HG03521 (cell line): ENCODE measurements around the gene LRIG1.

ENCODE experiments used
- ATAC-seq: cut with Tn5 transposase; IDR thresholded peaks from one replicate; pipeline ENCODE4 v1.9.1; 2021; ENCODE audit warnings: mild to moderate bottlenecking, moderate library complexity; ENCODE audit not compliant: unreplicated experiment

LRIG1 gene

GRCh38 chr3:66450390-66451022, 50.3 kb downstream of the LRIG1 start:
- no peak for ATAC-seq

GRCh38 chr3:66449411-66449974, 51.3 kb downstream of the LRIG1 start:
- ATAC-seq = no peak

DNA sequence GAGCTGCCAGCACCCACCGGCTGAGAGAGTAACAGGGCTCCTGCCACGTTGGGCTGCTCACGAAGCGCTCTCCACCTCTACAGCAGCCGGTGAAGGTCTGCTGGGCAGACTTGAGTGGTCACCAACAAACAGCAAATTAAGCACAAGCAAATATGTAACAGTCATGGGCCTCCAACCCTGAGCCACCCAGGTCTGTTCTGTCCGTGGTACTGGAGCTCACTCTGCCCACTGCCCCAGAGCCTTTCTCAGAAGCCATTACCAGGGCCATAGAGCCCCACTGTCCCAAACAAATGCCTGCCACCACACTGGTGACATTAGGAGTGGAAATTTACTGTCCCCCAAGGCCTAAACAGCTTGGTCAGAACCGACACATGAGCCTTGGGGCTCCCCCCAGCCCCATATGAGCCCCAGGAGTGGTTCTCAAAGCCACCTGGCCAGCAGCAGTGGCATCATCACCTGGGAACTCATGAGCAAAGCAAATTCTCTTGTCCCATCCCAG, 56.6 kb downstream of the LRIG1 start:
- no peak for ATAC-seq

DNA sequence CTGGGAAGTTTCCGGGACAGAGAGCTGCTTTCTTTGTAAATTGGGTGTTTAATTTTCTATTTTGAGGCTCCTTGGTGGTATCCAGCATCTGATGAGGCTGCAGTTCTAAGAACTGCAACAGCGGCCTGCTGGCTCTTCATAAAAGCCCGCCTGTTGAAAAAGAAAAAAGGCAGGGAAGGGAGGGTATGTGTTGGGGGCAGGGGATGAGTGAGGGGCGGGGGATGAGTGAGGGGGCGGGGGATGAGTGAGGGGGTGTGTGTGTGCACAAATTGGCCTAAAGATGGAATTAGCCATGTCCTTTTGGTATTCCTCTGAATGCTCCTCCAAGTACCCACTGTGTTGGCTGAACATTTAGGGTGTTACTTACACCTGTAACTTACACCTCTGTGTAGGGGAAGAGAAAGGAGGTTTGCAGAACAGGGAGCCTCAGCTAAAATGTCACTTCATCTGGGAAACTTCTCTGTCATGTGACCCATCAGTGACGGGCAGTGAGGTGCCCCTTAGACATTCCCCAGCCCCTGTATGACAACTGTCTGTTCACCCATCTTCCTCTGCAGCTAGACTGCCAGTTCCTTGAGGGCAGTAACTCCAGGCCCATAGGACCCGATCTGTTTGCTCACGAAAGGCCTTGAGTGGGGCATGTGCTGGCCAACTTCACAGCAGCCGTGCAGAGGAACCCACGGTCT, 57.6 kb downstream of the LRIG1 start:
- no peak for ATAC-seq

- no peak for ATAC-seq
Measured at GRCh38 chr3:66442254-66443117, 58.3 kb downstream of the LRIG1 start.

DNA sequence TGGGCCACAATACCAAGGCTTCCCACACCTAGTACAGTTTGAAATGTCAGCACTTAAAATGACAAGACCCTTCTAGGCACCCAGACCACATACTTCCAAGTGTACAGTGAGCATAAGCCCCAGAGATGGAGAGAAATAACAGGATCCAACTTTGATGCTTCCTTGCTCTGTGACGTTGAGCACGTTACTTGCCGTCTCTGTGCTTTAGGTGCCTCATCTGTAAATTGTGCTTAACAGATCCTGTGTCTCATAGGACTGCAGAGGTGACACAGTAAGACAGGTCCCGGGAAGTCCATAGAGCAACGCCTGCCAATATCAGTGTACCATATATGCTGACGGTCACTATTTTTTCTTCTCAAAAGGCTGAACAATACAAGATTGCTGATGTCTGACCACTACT, 59.1 kb downstream of the LRIG1 start:
- no peak for ATAC-seq

DNA sequence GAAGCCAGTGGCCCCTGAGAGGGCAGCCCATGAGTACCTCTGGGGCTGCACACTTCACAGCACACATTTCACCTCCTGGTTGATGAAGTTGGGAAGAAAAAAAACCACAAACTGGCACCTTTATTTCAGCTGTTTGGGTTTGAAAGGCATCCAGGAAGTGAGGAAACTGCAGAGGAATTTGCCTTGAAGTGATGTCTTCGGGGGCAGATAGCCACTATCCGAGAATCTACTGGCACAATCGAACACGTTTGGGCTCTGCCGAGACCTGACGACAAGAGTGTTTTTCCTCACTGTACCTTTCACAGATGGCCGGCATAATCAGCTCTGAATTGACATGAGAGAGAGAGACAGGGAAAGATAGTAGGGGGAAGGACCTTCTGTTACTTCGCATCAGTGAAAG, 59.7 kb downstream of the LRIG1 start:
- no peak for ATAC-seq

DNA sequence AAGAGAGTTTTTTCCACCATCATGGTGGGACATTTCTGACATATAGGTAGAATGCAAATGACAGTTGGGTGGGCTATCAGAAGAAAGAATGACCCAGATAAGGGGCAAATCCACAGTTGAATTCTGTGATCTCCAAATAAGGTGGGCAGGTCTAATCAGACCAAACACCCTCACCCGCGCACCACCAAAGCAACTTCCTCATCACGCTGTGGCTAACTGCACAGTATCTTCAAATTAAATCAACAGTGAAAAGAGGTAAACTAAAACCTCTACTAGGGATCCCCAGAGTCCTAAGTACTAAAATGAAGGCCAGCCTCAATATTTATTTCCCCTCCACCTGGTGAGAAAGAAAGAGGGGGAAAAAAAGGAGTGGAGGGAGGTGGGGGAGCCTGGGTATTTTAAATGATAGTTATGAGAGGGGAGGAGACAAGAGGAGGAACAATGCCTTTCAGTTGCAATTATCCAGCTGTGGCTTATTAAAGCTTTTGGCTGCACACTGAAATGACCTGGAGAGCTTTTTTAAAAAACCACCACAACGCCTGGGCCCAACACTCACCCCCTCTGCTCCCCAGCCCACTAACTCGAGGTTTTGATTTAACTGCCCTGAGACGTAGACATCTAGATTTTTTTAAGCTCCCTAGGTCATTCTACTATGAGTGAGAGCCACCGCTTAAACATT, 61.0 kb downstream of the LRIG1 start:
- ATAC-seq = no peak

GRCh38 chr3:66438046-66438445, 62.8 kb downstream of the LRIG1 start:
- ATAC-seq = no peak

DNA sequence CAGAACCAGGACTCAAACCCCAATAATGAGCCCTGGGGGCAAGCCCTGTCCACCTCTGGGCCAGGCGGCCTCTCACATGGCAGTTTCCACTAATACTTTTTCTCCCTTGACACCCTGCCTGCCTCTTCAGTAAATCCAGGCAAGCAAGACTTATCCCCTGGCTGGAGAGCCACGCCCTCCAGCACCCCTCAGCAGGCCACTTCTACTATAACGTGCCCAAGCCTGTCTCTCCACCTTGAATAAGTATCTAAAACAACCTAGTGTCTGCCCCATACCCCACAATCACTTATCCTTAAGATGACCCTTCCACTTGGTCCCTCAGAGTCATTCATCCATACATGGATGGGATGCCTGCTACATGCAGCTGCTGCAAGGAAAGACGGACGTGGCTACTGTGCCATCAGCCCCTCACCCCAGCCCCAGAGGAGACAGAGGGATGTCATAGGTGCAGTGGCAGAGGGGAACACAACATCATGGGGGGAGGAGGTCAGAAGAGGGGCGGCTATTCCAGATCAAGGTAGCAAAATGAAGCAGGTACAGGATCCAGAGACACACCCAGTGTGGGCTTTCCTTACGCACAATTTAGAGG, 63.4 kb downstream of the LRIG1 start:
- ATAC-seq = no peak

- ATAC-seq = no peak
Measured at GRCh38 chr3:66435989-66436388, 64.8 kb downstream of the LRIG1 start.

GRCh38 chr3:66434726-66435125, 66.1 kb downstream of the LRIG1 start:
- no peak for ATAC-seq

- no peak for ATAC-seq
Measured at GRCh38 chr3:66433522-66433782, 67.4 kb downstream of the LRIG1 start.

GRCh38 chr3:66432767-66433521, 67.9 kb downstream of the LRIG1 start:
- ATAC-seq = no peak

DNA sequence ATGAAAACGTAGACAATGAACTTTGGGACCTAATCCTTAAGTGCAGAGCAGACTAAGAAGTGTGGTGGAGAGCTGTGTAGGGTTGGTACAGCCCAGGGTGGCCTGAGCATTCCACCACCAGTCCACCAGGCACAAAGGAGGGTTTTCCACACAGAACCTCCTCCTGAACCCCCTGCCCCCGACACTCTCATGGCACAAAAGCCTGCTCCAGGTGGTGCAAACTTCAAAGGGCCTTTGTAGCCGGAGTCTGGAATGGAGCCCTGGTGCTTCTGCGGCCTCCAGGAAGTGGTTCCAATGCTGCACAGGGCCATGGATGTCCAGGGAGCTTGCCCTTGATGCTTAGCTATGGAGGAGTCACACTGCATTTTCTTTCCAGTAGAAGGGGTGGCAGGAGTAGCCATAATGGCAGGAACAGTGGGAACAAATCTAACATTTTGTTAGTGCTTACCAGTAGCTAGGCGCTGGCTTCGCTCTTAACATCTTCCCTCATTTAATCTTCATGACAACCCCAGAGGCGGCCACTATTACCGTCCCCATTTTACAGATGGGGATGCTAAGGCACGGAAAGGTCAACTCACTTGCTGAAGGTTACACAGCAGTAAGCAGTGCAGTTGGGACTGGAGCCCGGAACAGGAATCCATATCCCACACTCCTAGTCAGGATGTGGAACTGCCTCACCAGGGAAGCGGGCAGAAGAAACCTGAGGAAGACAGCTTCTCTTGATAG, 68.6 kb downstream of the LRIG1 start:
- ATAC-seq = no peak

- no peak for ATAC-seq
Measured at GRCh38 chr3:66431494-66431893, 69.3 kb downstream of the LRIG1 start.

DNA sequence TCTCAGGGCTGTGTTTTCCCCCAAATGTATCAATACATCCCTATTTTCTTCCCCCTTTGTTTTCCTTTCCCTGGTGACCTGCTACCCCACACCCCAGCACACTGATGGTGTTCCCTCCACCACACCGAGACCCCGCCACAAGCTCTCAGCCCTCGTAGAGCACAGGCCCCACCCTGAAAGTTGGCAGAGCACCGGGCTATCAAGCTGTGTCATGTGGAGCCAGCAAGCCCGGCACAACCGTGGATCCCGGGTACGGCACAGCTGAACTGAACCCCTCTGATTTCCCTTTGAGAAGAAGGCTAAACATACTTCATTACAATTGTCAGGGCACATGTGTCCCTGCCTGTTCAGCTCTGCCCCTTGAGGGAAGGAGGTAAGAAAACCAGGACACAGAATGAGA, 69.9 kb downstream of the LRIG1 start:
- no peak for ATAC-seq

GRCh38 chr3:66428733-66429132, 72.1 kb downstream of the LRIG1 start:
- no peak for ATAC-seq

DNA sequence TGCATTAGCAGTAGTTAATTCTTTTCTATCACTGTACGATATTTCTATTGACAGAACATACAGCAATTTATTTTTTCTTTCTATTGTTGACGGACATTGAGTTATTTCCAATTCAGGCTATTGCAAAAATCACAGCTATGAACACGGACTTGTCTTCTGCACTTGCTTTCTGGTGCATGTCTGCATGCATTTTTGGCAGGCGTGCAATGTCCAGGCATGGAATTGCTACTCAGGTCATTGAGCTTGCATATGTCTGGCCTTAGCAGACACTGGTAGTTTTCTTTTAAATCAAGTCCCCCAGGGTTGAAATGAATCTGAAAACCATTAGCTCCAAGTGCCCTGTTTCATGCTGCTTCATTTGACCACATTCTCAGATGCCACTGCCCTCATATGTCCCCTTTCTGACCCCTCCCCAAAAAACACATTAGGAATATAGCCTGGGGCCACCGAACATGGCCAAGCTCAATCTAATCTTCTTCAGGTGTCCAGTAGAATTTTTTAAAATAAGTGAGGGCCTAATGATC, 72.8 kb downstream of the LRIG1 start:
- ATAC-seq = no peak
